ENCODE results near the gene PAX3. TPM values are rescaled to one million over a fixed set of nuclear protein-coding genes. Genes with fewer than 3 reads are reported as not detected.

PAX3 gene
- total RNA-seq, 1 donor from 2014 or later, result 4.6 TPM

Other genes with a start within 250 kb of the PAX3 start
- 0.11 and 0.34 TPM in 2 replicates for gene SGPP2, start 125.5 kb upstream of the PAX3 start, total RNA-seq (ENCODE audit: low replicate concordance)

Data from neural progenitor cell (in vitro differentiated cells).